Muscle layer of duodenum (tissue), 2 donors: ENCODE results near the gene FGGY.

Experiments
- H3K27ac ChIP-seq: one replicate; pipeline ENCODE4 v1.7.0; 2013; ENCODE audit warnings: mild to moderate bottlenecking, low read length
- H3K27me3 ChIP-seq: one replicate; pipeline ENCODE4 v1.7.0; 2013; ENCODE audit warnings: low read depth, mild to moderate bottlenecking, control low read depth, low read length
- H3K36me3 ChIP-seq, 2 donors: one replicate each; pipeline ENCODE4 v1.7.0; 2013; ENCODE audit warnings: low read length in 2 of 2, control low read depth in 1 of 2, mild to moderate bottlenecking in 1 of 2; ENCODE audit not compliant: insufficient read depth in 2 of 2, control insufficient read depth in 1 of 2
- H3K4me1 ChIP-seq, 2 donors: one replicate each; pipeline ENCODE4 v1.7.0; 2013; ENCODE audit warnings: low read length in 2 of 2, mild to moderate bottlenecking in 2 of 2, control low read depth in 1 of 2, moderate library complexity in 1 of 2; ENCODE audit not compliant: insufficient read depth in 2 of 2, control insufficient read depth in 1 of 2
- H3K4me3 ChIP-seq, 2 donors: one replicate each; pipeline ENCODE4 v1.7.0; 2013; ENCODE audit warnings: low read length in 2 of 2, low read depth in 1 of 2, mild to moderate bottlenecking in 1 of 2
- H3K9me3 ChIP-seq, 2 donors: one replicate each; pipeline ENCODE4 v1.7.0; 2013; ENCODE audit warnings: low read length in 2 of 2, control low read depth in 1 of 2, mild to moderate bottlenecking in 1 of 2; ENCODE audit not compliant: control insufficient read depth in 1 of 2
- donor health status: healthy.

FGGY gene

DNA sequence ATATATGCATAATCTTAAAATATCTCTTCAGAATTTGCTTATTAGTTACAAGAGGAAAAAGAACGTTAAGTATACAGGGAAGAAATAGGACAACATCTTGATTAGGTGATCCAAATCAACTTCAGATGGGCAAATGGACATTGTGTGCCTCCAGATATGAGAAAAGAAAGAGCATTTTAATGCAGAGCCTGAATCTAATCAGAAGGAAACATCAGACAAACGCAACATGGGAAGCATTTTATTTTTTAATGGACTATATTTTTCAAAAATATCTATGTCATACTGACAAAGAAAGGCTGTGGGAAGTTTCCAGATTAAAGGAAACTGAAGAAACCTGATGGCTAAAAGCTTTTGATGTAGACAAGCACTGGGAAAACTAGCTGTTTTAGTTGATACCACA is 466.5 kb downstream of the FGGY start:
- no peaks in the 10 kb centered on the region for H3K4me1 ChIP-seq
- H3K27me3 ChIP-seq, result no peaks in the 10 kb centered on the region
- H3K36me3 ChIP-seq, result no peaks in the 10 kb centered on the region
- no peak overlapping the region for H3K27ac ChIP-seq
- no peaks in the 10 kb centered on the region for H3K9me3 ChIP-seq
- H3K4me3 ChIP-seq, result no peak overlapping the region

DNA sequence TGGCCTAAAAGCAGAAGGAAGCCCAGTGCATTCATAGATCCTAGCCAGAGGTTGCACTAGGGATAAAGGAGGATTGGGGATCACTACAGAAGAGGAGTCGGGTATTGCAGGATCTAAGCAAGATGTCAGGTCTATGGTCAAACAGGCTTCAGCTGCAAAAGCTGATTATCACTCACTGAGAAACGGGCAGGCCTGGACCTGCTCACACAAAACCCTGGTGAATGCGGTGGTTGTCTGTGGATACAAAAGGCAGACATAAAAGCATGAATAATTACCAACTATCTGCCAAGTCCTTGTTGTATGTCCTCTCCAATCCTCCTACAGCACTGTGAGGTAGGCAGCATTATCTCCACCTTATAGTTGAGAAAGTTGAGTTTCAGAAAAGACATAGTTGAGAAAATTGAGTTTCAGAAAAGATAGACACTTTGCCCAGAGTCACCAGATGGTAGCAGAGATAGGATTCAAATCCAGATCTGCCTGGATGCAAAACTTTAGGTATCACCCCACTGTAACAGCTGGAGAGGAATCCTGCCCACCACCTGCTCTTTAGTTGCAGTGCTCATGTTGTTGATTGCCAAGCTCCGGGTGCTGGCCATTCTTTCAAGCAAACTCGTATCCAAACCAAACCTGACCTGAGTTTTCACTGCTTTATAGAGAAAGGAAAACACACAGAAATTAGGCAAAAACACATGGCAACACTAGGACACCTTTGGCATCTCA is 468.3 kb downstream of the FGGY start:
- Histone ChIP-seq H3K4me3 (no peak overlapping the region), H3K27me3 (no peaks in the 10 kb centered on the region), H3K9me3 (no peaks in the 10 kb centered on the region), H3K36me3 (no peaks in the 10 kb centered on the region), H3K27ac (no peak overlapping the region), H3K4me1 (no peaks in the 10 kb centered on the region)

DNA sequence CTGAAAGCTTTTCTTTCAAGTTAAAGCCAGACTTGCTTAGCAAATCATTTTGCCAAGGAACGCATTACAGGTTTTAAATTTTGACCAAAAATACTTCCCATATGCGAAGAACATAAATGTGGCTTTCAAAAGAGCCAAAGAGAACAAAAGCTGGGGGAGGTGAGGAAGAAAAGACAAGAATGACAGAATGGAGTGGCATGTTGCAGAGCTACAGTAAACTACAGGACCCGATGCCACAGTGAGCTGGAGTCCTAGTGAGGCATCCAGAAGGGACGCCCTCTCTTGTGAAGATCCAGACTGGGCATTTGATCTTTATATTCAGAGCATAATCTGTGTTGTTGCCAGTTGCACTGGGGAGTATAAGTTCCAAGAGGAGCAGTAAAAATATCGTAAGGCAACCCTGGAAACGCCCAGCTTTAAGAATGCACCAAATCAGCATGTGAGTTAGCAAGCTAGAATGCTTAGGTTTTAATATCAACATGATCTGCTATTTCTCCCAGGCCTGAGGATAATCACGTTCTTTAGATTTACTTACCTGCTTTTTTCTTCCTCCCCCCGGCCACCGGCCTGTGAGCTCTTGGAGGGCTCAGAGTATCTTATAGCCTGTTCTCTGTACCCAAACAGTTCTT is 469.4 kb downstream of the FGGY start:
- Histone ChIP-seq H3K9me3 (no peaks in the 10 kb centered on the region), H3K4me3 (no peak overlapping the region), H3K27me3 (no peaks in the 10 kb centered on the region), H3K36me3 (no peaks in the 10 kb centered on the region), H3K27ac (no peak overlapping the region), H3K4me1 (no peaks in the 10 kb centered on the region)

DNA sequence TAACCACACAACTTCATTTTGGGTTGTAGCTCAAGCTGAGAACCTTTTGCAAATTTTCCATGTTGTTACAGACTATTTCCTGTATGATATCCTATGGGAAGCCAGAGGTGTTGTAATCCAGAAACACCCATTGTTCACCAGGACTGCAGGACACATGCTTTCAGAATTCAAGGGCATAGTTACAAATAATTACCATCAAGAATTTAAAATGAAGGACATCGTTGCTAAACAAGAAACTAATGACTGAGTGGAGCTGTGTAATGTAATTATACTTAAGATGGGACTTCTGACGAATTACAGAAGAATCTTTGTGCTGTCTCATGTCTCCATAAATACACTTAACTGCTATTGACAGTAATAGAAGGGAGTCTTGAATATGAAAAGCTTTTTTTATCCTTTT is 470.2 kb downstream of the FGGY start:
- H3K4me3 ChIP-seq, result no peak overlapping the region
- no peak overlapping the region for H3K27ac ChIP-seq
- H3K4me1 ChIP-seq, result no peaks in the 10 kb centered on the region
- H3K9me3 ChIP-seq, result no peaks in the 10 kb centered on the region
- H3K27me3 ChIP-seq, result no peaks in the 10 kb centered on the region
- H3K36me3 ChIP-seq, result no peaks in the 10 kb centered on the region

DNA sequence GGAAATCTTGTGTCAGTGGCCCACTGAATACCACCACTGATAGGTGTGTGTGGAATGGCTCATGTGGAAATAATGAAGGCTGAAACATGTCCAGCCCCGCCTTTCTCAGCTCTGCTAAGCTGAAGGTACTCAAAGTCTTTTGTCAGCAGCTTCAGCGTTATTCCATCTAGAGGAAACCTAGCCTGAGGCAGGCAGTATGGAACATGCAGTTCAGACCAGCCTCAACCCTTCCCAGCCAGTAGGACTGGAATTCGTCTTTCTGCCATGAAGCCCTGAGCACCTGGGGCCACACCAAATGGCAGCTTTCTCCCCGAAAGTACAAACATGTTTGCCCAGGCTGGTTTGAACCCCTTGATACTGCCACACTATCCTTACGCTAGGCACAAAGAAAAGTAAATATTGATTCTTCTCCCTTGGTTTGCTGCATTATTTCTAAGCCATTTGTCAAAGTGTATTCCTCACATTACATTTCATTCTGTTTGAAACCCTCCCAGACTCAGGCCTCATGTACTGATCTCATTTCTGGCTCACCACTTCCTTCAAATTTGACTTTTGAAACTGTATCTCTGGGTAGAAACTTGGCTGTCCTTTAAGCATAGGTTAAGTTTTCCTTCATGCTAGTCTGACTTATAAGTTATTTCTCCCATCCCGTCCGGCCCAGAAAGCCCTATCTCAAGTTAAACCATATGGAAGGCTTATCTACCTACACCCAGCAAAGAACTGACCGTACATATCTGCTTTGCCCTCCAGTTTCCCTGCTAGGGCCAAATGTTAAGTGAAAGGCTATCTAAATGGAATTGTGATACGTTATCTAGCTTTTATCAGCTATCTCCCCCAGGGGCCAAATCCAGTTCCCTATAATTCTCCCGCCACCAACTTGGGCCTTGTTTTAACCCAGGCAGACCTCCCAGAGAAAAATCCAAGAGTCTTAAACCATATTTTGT is 472.2 kb downstream of the FGGY start:
- Histone ChIP-seq H3K9me3 (no peaks in the 10 kb centered on the region), H3K36me3 (no peaks in the 10 kb centered on the region), H3K27me3 (no peaks in the 10 kb centered on the region), H3K4me3 (no peak overlapping the region), H3K4me1 (no peaks in the 10 kb centered on the region), H3K27ac (no peak overlapping the region)

DNA sequence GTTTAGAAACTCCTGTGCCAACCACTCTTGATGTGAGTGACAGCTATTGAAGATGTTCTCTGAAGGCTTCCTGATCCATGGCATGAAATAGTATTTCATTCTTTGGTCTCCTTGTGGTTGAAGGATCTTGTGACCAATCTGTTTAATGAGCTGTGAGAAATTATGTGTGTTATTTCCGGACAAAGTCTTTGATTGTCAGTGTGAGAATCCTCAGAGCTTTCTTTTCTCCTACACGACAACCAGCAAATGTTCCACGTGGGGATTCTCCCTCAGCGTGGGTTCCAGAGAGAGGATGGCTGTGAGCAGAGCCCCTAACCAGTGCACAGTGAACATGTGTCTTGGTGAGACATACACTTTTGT is 472.8 kb downstream of the FGGY start:
- H3K4me1 ChIP-seq, result no peaks in the 10 kb centered on the region
- no peaks in the 10 kb centered on the region for H3K27me3 ChIP-seq
- no peak overlapping the region for H3K27ac ChIP-seq
- H3K36me3 ChIP-seq, result no peaks in the 10 kb centered on the region
- no peak overlapping the region for H3K4me3 ChIP-seq
- no peaks in the 10 kb centered on the region for H3K9me3 ChIP-seq

DNA sequence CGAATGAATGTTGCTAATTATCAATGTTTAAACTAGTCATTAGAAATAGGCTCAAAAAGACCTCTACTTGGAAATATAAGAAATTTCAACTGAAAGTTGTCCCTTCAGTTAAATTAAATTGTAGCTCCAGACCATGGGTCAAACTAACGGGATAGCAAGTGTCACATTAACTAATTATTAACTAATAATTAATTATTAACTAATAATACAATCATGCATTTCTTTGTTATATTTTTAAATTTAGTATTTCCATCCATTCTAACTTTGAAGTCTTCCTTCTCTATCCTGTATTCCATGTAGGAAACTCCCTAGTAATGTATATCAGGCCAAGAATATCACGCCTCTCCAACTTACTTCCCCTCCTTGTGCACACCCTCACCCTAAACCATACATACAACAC is 474.5 kb downstream of the FGGY start:
- Histone ChIP-seq H3K4me1 (no peaks in the 10 kb centered on the region), H3K27me3 (no peaks in the 10 kb centered on the region), H3K36me3 (no peaks in the 10 kb centered on the region), H3K4me3 (no peak overlapping the region), H3K27ac (no peak overlapping the region), H3K9me3 (no peaks in the 10 kb centered on the region)

DNA sequence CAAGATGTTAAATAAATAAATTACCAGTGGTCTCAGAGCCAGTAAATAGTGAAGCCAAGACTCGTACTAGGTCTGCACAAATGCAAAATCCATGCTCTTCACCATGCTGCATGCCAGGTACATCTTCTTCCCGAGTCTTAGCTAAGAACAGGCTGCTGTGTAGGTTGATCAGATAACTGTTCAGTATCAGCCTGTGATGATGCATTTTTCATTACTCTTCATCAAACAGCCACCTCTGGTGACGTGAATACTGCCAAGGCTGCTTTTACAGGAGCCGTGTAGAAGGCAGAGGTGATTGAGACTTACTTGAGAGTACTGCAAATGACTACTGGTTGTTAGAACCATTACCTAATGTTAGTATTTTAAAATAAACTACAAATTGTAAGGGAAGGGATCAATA is 478.6 kb downstream of the FGGY start:
- H3K4me1 ChIP-seq, result no peaks in the 10 kb centered on the region
- H3K27me3 ChIP-seq, result no peaks in the 10 kb centered on the region
- H3K36me3 ChIP-seq, result no peaks in the 10 kb centered on the region
- no peak overlapping the region for H3K4me3 ChIP-seq
- H3K27ac ChIP-seq, result no peak overlapping the region
- H3K9me3 ChIP-seq, result no peaks in the 10 kb centered on the region

DNA sequence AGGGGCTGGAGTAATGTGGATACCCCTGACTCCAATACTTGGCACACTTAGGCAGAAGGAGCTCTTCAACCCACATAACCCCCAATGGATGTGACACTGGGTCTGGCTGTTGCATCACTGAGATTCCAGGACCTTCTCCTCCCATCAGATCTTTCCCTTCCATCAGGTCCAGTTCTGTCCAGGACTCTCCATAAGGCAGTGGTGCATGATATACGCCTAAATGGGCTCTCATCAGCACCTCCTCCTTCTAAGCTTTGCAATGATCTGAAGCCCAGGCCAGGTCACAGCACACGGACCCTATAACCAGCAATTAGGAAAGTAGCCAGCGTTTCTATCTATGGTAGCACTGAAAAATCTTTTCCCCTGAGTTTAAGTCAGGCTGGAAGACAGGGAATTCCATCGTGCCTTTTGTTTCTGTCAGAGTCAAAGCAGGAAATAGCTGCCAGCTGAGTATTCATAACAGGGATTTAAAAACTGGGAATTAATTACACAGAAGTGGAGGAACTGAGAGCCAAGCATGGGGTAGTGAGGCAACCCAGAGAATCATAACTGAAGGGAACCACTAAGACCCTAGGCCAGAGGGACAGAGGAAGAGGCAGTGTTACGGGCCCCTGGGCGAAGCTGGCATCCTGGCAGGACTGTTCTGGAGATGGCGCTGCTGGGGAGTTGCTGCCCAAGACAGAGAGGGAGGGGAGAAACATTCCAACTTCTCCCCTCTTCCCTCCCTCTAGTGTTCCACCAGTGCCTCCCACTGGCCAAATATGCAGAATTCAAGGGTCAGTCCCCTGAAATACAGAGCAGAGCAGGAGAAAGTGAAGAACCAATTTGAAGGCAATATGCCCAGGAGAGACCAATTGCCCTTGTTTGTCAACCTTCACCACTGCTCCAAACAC is 480.3 kb downstream of the FGGY start:
- H3K27ac ChIP-seq, result no peak overlapping the region
- no peaks in the 10 kb centered on the region for H3K9me3 ChIP-seq
- no peaks in the 10 kb centered on the region for H3K4me1 ChIP-seq
- no peaks in the 10 kb centered on the region for H3K36me3 ChIP-seq
- no peak overlapping the region for H3K4me3 ChIP-seq
- no peaks in the 10 kb centered on the region for H3K27me3 ChIP-seq

DNA sequence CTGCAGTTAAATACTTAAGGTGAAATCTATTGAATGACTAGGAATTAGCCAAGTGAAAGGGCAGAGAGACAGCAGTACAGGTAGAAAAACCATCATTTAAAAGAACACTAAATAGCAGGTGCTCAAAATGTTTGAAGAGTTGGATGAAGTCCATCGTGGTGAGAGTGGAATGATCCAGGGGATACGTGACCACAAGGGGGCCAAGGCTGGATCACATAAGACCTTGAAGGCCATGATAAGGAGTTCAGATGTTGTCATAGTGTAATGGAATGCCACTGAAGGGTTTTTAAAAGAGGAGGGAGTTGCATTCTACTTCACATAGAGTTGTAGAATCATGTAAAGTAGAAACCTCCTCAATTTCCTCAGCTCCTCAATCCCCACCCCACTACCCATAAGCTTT is 483.1 kb downstream of the FGGY start:
- Histone ChIP-seq H3K4me3 (no peak overlapping the region), H3K27me3 (no peaks in the 10 kb centered on the region), H3K9me3 (no peaks in the 10 kb centered on the region), H3K27ac (no peak overlapping the region), H3K4me1 (no peaks in the 10 kb centered on the region), H3K36me3 (no peaks in the 10 kb centered on the region)

DNA sequence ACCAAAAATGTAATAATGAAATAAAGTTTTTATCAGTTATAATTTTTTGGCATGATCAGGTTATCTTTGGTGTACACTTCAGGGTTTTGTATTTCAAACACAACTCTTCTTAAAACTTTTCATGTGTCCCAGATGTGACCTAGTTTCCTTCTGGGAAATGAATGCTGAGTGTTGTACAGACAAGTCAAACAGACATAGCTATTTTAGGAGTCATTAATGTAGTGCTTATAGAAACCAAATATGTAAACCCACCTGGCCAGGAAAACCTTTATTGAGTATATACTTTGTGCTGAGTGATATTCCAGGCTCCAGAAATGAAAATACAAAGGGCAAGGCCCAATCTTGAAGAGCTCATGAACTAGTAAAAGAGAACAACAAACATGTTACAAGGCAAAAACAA is 491.9 kb downstream of the FGGY start:
- Histone ChIP-seq H3K4me3 (no peak overlapping the region), H3K4me1 (no peaks in the 10 kb centered on the region), H3K27me3 (no peaks in the 10 kb centered on the region)

More for the DNA sequence above, 491.9 kb downstream of the FGGY start:
- H3K27ac ChIP-seq, result no peak overlapping the region
- peaks cover 0 to 7% of the 10 kb centered on the region in 2 donors for H3K9me3 ChIP-seq
- no peaks in the 10 kb centered on the region for H3K36me3 ChIP-seq
